ENCODE measurements around the gene PFDN1. TPM values are rescaled to one million over a fixed set of nuclear protein-coding genes. Genes with fewer than 3 reads are reported as not detected.
A peak's percentile ranks its signal among the peaks of the same experiment; 100 is the strongest.

The PFDN1 gene
- total RNA-seq, 6 experiments from 2014 or later, result 9.8 to 30.8 (median 14.7) TPM

DNA sequence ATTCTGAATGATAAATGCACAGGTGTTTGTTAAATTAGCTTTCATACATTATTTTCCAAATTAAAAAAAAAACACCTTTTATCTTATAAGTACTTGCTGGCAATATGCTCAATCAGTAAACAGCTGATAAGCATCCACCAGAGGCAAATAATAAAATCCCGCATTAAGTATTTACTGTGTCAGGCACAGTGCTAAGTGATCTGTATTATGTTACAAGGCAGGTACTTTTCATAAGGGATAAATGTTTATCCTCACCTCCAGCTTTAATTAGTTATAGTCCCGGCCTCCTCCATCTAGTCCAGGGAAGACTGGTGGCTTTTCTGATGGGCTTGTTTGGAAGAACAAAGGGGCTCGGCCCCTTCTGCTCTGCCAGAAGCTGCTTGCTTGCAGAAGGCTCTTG lies 40.1 kb downstream of the PFDN1 start:
- H3K4me1 ChIP-seq, result peaks cover 0 to 27% (median 9%) of the 10 kb centered on the region in 4 donors

DNA sequence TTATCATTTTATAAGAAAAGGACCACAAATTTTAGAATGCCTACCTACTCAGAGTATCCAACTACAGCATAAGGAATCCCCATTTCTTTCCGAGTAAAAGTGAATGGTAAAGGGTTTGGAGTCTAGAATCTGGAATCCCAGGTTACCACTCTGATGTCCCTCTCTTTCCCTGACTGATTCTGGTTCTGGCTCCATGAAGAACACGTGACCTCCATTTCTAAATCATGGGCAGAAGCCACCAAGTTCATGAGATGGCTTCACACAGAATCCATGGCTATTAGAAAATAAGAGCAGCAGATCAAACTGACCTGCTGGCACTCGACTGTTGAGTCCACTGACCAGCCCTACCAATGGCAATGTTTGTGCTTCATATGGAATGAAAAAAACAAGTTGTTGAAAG lies 40.7 kb downstream of the PFDN1 start:
- ATAC-seq (no peak), DNase-seq (no peak)
- no peak for TF ChIP-seq POLR2A (IDR thresholded peaks at IDR 0.05)
- H3K27me3 ChIP-seq, result no peaks in the 10 kb centered on the region
- no peaks in the 10 kb centered on the region for H3K9me3 ChIP-seq
- no peaks in the 10 kb centered on the region for H3K36me3 ChIP-seq
- peaks cover 0 to 25% (median 7%) of the 10 kb centered on the region in 4 donors for H3K4me1 ChIP-seq
- 96% methylated on average over 3 of the region's 3 CpGs for WGBS (ENCODE audit: insufficient coverage, low coverage, low lambda C conversion rate, missing lambda C conversion rate)
- intact Hi-C loops (cut with DNase I), result no loop called here
- H3K4me3 ChIP-seq, result no peak overlapping the region
- H3K27ac ChIP-seq, result peak overlapping the region; percentile 59 to 74 (median 69)

More for the DNA sequence above, 40.1 kb downstream of the PFDN1 start:
- Histone ChIP-seq H3K27ac (no peak overlapping the region), H3K9me3 (no peaks in the 10 kb centered on the region), H3K36me3 (no peaks in the 10 kb centered on the region), H3K27me3 (no peaks in the 10 kb centered on the region), H3K4me3 (no peak overlapping the region)
- ATAC-seq (no peak), DNase-seq (no peak)
- no peak for TF ChIP-seq CTCF (IDR thresholded peaks at IDR 0.05)
- TF ChIP-seq POLR2A (IDR thresholded peaks at IDR 0.05), result no peak
- WGBS (ENCODE audit: insufficient coverage, low coverage, low lambda C conversion rate, missing lambda C conversion rate), result 76% methylated on average over 3 of the region's 3 CpGs
- intact Hi-C loops (cut with DNase I), result no loop called here

DNA sequence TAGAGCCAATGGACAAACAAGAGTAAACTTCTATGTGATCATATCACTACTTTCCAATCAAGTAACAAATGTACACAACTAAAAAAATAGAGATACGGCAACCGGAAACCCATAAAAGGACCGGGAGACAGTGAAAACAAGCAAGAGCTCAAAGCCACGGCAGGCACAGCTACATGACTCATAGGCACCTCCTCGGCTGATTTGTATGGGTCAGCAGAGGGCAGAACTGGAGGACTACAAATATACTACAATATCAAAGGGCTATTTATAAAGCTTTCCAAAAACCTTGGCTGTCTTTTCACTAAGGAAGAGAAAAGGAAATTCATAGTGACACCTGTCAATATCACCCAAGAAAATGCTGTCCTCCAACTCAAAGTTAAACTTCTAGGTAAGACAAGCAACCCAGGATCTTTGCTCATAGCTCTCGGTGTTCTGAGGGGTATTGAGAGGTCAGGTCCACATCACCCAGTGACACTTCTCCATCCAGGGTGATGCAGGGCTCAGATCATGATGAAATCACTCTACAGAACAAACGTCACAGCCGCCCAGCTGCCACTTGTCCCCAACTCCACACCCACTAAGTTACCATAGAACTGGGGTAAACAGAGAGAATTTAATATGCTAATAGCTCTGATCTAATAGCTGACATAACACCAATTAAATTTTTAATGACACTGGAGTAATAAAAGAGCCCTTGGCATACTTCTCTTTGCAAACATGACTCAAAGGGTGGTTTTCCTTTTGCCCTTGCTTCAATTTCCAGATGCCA lies 41.3 kb downstream of the PFDN1 start:
- Histone ChIP-seq H3K27ac (peak overlapping the region; percentile 59 to 74 (median 69)), H3K4me3 (no peak overlapping the region), H3K4me1 (peaks cover 0 to 20% (median 4%) of the 10 kb centered on the region in 4 donors), H3K9me3 (no peaks in the 10 kb centered on the region), H3K36me3 (no peaks in the 10 kb centered on the region), H3K27me3 (no peaks in the 10 kb centered on the region)
- intact Hi-C loops (cut with DNase I), result no loop called here
- TF ChIP-seq POLR2A (IDR thresholded peaks at IDR 0.05) (no peak), CTCF (IDR thresholded peaks at IDR 0.05) (peak in 1 of 4 donors; percentile 10)
- DNase-seq (peak; percentile 73 to 80 (median 73)), ATAC-seq (peak; percentile 98 to 99 (median 99))
- 0% methylated on average over 6 of the region's 8 CpGs for WGBS (ENCODE audit: insufficient coverage, low coverage, low lambda C conversion rate, missing lambda C conversion rate)

DNA sequence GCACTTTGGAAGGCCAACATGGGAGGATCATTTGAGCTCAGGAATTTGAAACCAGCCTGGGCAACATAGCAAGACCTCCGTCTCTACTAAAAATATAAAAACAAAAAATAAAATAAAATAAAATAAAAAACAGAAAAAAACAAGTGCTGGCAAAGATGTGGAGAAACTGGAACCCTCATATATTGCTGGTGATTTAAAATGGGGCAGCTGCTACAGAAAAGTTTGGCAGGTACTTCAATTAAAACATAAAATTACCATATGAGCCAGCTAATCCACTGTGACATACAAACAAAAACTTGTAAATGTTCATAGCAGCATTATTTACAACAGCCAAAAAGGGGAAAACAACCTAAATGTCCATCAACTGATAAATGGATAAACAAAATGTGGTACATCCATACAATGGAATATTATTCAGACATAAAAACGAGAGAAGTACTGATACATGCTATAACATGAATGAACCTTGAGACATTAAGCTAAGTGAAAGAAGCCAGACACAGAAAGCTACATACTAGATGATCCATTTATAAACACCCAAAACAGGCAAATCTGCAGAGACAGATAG lies 42.7 kb downstream of the PFDN1 start:
- H3K27me3 ChIP-seq, result no peaks in the 10 kb centered on the region
- H3K27ac ChIP-seq, result no peak overlapping the region
- intact Hi-C loops (cut with DNase I), result no loop called here
- H3K36me3 ChIP-seq, result no peaks in the 10 kb centered on the region
- peaks cover 0 to 15% (median 4%) of the 10 kb centered on the region in 4 donors for H3K4me1 ChIP-seq
- TF ChIP-seq CTCF (IDR thresholded peaks at IDR 0.05) (no peak), POLR2A (IDR thresholded peaks at IDR 0.05) (no peak)
- no peaks in the 10 kb centered on the region for H3K9me3 ChIP-seq
- no peak overlapping the region for H3K4me3 ChIP-seq
- ATAC-seq, result no peak
- DNase-seq, result no peak
- 85% methylated on average over 1 of the region's 2 CpGs for WGBS (ENCODE audit: insufficient coverage, low coverage, low lambda C conversion rate, missing lambda C conversion rate)

- Histone ChIP-seq H3K4me3 (no peak overlapping the region), H3K27ac (no peak overlapping the region), H3K27me3 (no peaks in the 10 kb centered on the region), H3K36me3 (no peaks in the 10 kb centered on the region), H3K9me3 (no peaks in the 10 kb centered on the region), H3K4me1 (peaks cover 0 to 15% (median 4%) of the 10 kb centered on the region in 4 donors)
- no peak for ATAC-seq
- 100% methylated on average over 1 of the region's 2 CpGs for WGBS (ENCODE audit: insufficient coverage, low coverage, low lambda C conversion rate, missing lambda C conversion rate)
- intact Hi-C loops (cut with DNase I), result no loop called here
- TF ChIP-seq POLR2A (IDR thresholded peaks at IDR 0.05) (no peak), CTCF (IDR thresholded peaks at IDR 0.05) (no peak)
- DNase-seq, result no peak
These were observed 43.4 kb downstream of the PFDN1 start for GRCh38 chr5:140259500-140259899.
